ENCODE measurements around the gene EML6.
A peak's percentile ranks its signal among the peaks of the same experiment; 100 is the strongest.

The EML6 gene

DNA sequence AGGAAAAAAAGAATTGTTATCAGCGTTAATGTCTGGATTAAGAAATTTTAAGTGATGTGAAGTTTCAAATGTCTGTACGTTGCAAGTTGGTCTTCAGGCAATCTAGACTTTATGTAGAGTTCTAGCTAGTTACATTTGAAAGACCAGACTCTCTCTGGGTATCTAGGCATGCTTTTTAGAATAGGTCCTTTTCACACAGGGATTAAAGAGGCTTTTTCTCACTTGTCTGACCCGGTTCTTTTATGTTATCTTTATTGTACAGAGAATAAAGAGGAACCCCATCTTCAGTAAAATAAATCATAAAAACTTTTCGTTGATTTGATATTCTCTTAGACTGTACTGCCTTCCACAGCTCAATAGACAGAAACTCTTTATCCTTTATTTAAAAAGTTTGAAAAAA lies 8.5 kb upstream of the EML6 start:
- H3K4me3 Mint-ChIP-seq: no peak overlapping the region
- H3K36me3 Mint-ChIP-seq (ENCODE audit: insufficient read depth): no peaks in the 10 kb centered on the region
- no peaks in the 10 kb centered on the region for H3K4me1 Mint-ChIP-seq (ENCODE audit: low read depth in 2 of 2)
- ATAC-seq (replicated peaks) (no peak), DNase-seq (no peak)
- peaks cover 29 to 54% of the 10 kb centered on the region in 2 donors for H3K27me3 Mint-ChIP-seq
- no peak overlapping the region for H3K27ac Mint-ChIP-seq
- H3K9me3 Mint-ChIP-seq: no peaks in the 10 kb centered on the region

GRCh38 chr2:54716375-54716774 lies 7.1 kb upstream of the EML6 start:
- Mint-ChIP-seq H3K4me1 (ENCODE audit: low read depth in 2 of 2) (no peaks in the 10 kb centered on the region), H3K9me3 (no peaks in the 10 kb centered on the region), H3K4me3 (no peak overlapping the region), H3K27me3 (peaks cover 24 to 54% of the 10 kb centered on the region in 2 donors), H3K36me3 (ENCODE audit: insufficient read depth) (no peaks in the 10 kb centered on the region), H3K27ac (no peak overlapping the region)
- DNase-seq: no peak
- ATAC-seq (replicated peaks): no peak

- no peak for ATAC-seq (replicated peaks)
- no peaks in the 10 kb centered on the region for H3K36me3 Mint-ChIP-seq (ENCODE audit: insufficient read depth)
- H3K4me3 Mint-ChIP-seq: no peak overlapping the region
- DNase-seq: no peak
- H3K27ac Mint-ChIP-seq: no peak overlapping the region
- no peaks in the 10 kb centered on the region for H3K9me3 Mint-ChIP-seq
- peaks cover 10 to 11% of the 10 kb centered on the region in 2 donors for H3K4me1 Mint-ChIP-seq (ENCODE audit: low read depth in 2 of 2)
- H3K27me3 Mint-ChIP-seq: peaks cover 29 to 39% of the 10 kb centered on the region in 2 donors
Measured at GRCh38 chr2:54720563-54720962, 2.9 kb upstream of the EML6 start.

DNA sequence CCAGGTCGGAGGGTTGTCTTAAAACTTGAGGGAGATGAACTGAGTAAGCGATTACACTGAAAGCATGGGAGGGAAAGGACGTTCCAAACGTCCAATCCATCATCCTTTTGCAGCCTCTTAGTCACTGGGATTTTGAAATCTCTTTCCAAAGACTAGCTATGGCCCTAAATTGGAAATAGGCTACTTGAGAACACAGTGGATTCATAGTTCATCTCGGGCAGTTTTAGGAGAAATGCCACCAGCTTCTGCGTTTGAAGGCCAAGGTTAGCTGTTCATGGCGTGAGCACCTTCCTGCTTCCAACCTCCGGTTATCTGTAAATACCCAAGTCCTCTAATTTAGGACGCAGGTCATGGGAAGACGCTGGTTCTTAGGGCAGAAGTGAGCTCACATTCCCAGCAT lies 821 bp upstream of the EML6 start:
- peak overlapping the region in 1 of 2 donors; percentile 73 for H3K27ac Mint-ChIP-seq
- DNase-seq: no peak
- no peaks in the 10 kb centered on the region for H3K36me3 Mint-ChIP-seq (ENCODE audit: insufficient read depth)
- H3K9me3 Mint-ChIP-seq: no peaks in the 10 kb centered on the region
- H3K4me1 Mint-ChIP-seq (ENCODE audit: low read depth in 2 of 2): peaks cover 10 to 11% of the 10 kb centered on the region in 2 donors
- peaks cover 48 to 50% of the 10 kb centered on the region in 2 donors for H3K27me3 Mint-ChIP-seq
- no peak for ATAC-seq (replicated peaks)
- peak overlapping the region; percentile 94 to 99 for H3K4me3 Mint-ChIP-seq

DNA sequence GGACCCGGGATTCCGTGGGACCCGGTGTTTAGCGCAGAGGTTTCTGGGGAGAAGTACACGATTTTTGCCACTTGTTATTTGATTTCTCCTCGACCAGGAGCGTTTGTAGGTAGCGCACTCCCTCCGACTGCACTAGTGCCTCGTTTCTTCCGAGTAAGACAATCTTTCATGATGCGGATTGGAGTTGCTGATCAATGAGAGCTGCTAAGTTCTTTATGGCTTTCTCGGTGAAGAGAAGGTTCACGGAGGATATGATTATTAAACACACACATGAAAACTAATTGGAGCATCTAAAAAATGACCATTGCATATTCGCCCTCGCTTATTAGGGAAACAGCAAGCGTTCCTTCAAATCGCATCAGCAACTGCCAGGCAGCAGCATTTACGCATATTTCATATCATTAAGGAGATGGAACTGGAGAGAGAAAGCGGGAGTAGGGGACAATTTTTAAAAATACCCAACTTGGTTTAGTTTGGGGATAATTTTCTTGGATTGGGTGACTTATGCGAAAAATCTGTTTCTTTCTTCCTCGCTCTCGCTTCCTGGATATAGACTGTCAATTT lies 616 bp downstream of the EML6 start:
- Mint-ChIP-seq H3K4me3 (peak overlapping the region; percentile 94 to 99), H3K27ac (peak overlapping the region; percentile 73 to 88), H3K36me3 (ENCODE audit: insufficient read depth) (no peaks in the 10 kb centered on the region), H3K27me3 (peaks cover 34 to 43% of the 10 kb centered on the region in 2 donors), H3K9me3 (no peaks in the 10 kb centered on the region), H3K4me1 (ENCODE audit: low read depth in 2 of 2) (peaks cover 10 to 11% of the 10 kb centered on the region in 2 donors)
- no peak for DNase-seq
- peak; percentile 2 for ATAC-seq (replicated peaks)

DNA sequence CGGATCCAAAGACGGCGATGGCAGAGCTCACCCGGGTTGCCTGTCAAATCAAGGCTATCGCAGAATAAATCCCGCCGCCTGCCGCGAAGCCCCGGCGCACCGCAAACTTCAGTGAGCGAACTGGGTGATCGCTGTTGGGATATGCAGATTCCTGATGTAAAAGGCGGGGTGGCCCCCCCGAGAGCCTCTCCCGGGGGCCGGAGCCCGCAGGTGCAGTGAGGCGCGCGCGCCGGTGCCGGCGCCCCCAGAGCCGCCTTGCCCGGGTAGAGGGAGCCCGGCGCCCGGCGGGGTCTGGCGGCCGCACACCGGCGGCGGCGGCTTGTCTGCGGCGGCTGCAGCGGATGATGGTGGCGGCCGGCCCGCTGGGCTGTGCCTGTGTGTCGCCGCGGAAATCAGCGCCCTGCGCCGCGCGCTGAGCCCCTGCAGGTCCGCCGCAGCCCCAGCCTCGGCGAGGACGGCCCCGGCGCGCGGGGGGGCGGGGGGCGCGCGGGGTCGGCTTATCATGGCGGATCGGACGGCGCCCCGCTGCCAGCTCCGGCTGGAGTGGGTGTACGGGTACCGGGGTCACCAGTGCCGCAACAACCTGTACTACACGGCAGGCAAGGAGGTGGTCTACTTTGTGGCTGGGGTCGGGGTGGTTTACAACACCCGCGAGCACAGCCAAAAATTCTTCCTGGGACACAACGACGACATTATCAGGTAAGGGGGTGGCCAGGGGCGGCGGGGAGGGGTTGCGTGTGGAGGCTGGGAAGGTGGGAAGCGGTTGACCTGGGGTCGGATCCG lies 1.3 kb downstream of the EML6 start:
- peaks cover 28 to 39% of the 10 kb centered on the region in 2 donors for H3K27me3 Mint-ChIP-seq
- H3K27ac Mint-ChIP-seq: peak overlapping the region; percentile 73 to 88
- peaks cover 10 to 11% of the 10 kb centered on the region in 2 donors for H3K4me1 Mint-ChIP-seq (ENCODE audit: low read depth in 2 of 2)
- DNase-seq (peak in 1 of 3 experiments; percentile 33), ATAC-seq (replicated peaks) (no peak)
- H3K36me3 Mint-ChIP-seq (ENCODE audit: insufficient read depth): no peaks in the 10 kb centered on the region
- H3K4me3 Mint-ChIP-seq: peak overlapping the region; percentile 94 to 99
- no peaks in the 10 kb centered on the region for H3K9me3 Mint-ChIP-seq

GRCh38 chr2:54725343-54726099 lies 2.1 kb downstream of the EML6 start:
- peak overlapping the region in 1 of 2 donors; percentile 35 for H3K27ac Mint-ChIP-seq
- DNase-seq: no peak
- H3K27me3 Mint-ChIP-seq: peaks cover 20 to 35% of the 10 kb centered on the region in 2 donors
- peak overlapping the region; percentile 75 to 94 for H3K4me3 Mint-ChIP-seq
- peaks cover 10 to 11% of the 10 kb centered on the region in 2 donors for H3K4me1 Mint-ChIP-seq (ENCODE audit: low read depth in 2 of 2)
- no peaks in the 10 kb centered on the region for H3K36me3 Mint-ChIP-seq (ENCODE audit: insufficient read depth)
- no peaks in the 10 kb centered on the region for H3K9me3 Mint-ChIP-seq
- no peak for ATAC-seq (replicated peaks)

DNA sequence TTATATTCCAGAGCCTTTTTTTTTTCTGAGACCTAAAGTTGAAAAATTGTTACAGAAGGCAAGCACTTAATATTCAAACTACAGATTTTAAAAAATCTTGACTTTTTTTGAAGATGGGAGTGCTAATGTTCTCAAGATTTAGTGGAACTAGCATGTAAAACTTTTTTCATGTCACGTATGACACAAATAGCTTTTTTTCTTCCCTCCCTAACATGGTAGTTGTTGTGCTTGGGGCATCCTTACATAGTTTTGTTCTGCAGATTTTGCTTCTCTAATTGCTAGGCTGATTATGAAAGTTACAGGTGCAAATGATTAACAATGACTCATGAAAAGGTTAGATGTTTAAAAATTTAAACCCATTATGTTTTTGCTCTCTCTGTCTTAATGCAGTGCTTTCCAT lies 3.0 kb downstream of the EML6 start:
- H3K36me3 Mint-ChIP-seq (ENCODE audit: insufficient read depth): no peaks in the 10 kb centered on the region
- H3K27ac Mint-ChIP-seq: no peak overlapping the region
- H3K4me3 Mint-ChIP-seq: no peak overlapping the region
- H3K9me3 Mint-ChIP-seq: no peaks in the 10 kb centered on the region
- peaks cover 10 to 11% of the 10 kb centered on the region in 2 donors for H3K4me1 Mint-ChIP-seq (ENCODE audit: low read depth in 2 of 2)
- peaks cover 17 to 35% of the 10 kb centered on the region in 2 donors for H3K27me3 Mint-ChIP-seq
- ATAC-seq (replicated peaks): no peak
- no peak for DNase-seq

DNA sequence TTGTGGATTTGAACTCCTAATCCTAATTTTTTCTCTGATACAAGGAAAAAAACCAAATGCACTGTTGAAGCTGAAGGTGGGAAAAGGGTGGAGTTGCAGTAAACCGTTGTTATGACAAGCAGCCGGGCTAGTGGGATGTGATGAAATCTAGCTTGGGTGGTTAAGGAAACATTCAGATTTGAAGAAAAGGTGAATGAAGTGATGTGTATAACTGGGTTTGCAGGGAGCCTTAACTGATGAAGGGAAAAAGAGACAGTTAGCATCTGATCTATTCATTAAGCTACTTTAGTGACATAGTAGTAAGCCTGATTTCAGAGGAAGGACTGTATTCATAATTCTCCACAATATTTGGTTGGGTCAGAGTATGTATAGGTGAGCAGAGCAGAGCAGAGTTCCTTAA lies 3.5 kb downstream of the EML6 start:
- Mint-ChIP-seq H3K4me3 (no peak overlapping the region), H3K27ac (no peak overlapping the region), H3K9me3 (no peaks in the 10 kb centered on the region), H3K4me1 (ENCODE audit: low read depth in 2 of 2) (peaks cover 10 to 11% of the 10 kb centered on the region in 2 donors), H3K36me3 (ENCODE audit: insufficient read depth) (no peaks in the 10 kb centered on the region), H3K27me3 (peaks cover 17 to 35% of the 10 kb centered on the region in 2 donors)
- DNase-seq (no peak), ATAC-seq (replicated peaks) (no peak)

DNA sequence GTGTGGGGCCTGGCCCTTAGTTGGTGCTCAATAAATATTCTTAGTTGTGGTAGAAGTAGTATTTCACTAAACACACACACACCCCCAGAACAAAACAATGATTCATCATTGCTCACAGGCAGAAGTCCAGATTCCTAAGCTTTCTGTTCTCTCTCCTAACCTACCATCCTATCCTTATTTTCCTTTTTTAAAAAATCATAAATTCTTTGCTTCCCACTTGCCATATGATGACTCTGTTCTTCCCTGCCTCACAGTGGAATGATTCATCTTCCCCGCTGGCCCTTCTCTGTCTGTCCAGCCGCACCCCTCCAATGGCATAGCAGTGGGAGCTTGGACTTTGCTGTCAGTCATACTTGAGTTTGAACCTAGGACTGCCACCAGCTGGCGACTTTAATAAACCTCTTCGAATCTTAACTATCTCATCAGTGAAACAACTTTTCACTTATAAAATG lies 5.2 kb downstream of the EML6 start:
- DNase-seq: no peak
- Mint-ChIP-seq H3K9me3 (no peaks in the 10 kb centered on the region), H3K36me3 (ENCODE audit: insufficient read depth) (no peaks in the 10 kb centered on the region), H3K27ac (no peak overlapping the region), H3K27me3 (peaks cover 17 to 35% of the 10 kb centered on the region in 2 donors), H3K4me3 (no peak overlapping the region), H3K4me1 (ENCODE audit: low read depth in 2 of 2) (peaks cover 8 to 11% of the 10 kb centered on the region in 2 donors)
- ATAC-seq (replicated peaks): no peak

- no peaks in the 10 kb centered on the region for H3K36me3 Mint-ChIP-seq (ENCODE audit: insufficient read depth)
- peaks cover 8 to 9% of the 10 kb centered on the region in 2 donors for H3K27me3 Mint-ChIP-seq
- no peaks in the 10 kb centered on the region for H3K4me1 Mint-ChIP-seq (ENCODE audit: low read depth in 2 of 2)
- ATAC-seq (replicated peaks) (no peak), DNase-seq (no peak)
- H3K27ac Mint-ChIP-seq: no peak overlapping the region
- H3K4me3 Mint-ChIP-seq: no peak overlapping the region
- no peaks in the 10 kb centered on the region for H3K9me3 Mint-ChIP-seq
Measured at GRCh38 chr2:54735636-54736035, 12.2 kb downstream of the EML6 start.

DNA sequence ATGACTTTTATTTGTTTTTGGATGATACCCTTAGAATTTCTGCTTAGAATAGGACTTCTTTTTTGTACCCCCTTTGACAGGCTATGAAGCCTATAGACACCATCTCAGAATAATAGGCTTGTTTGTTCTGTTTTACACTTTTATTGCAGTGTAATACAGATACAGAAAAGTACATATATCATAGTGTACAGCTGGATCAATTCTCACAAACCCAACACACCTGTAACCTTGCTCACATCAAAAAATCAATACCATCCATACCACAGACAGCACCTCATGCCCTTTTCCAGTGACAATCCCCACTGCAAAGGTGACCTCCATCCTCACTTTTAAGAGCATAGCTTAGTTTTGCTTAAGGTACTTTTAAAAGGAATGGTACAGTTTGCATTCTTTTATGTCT lies 14.8 kb downstream of the EML6 start:
- Mint-ChIP-seq H3K4me3 (no peak overlapping the region), H3K9me3 (no peaks in the 10 kb centered on the region), H3K36me3 (ENCODE audit: insufficient read depth) (no peaks in the 10 kb centered on the region), H3K27me3 (peaks cover 17 to 24% of the 10 kb centered on the region in 2 donors), H3K4me1 (ENCODE audit: low read depth in 2 of 2) (no peaks in the 10 kb centered on the region), H3K27ac (no peak overlapping the region)
- DNase-seq: no peak
- ATAC-seq (replicated peaks): no peak

- Mint-ChIP-seq H3K27me3 (peaks cover 22 to 41% of the 10 kb centered on the region in 2 donors), H3K4me3 (no peak overlapping the region), H3K27ac (no peak overlapping the region), H3K36me3 (ENCODE audit: insufficient read depth) (no peaks in the 10 kb centered on the region), H3K9me3 (no peaks in the 10 kb centered on the region), H3K4me1 (ENCODE audit: low read depth in 2 of 2) (no peaks in the 10 kb centered on the region)
- no peak for ATAC-seq (replicated peaks)
- DNase-seq: no peak
Measured at GRCh38 chr2:54740333-54740732, 16.9 kb downstream of the EML6 start.

Data from effector memory CD8-positive, alpha-beta T cell (primary cell).